Stimulated activated CD4-positive, alpha-beta T cell treated with anti-CD3 and anti-CD28 coated beads, Interleukin-4, amount 100 ng/mL, for 4 hours (primary cell): ENCODE data around the gene HSPA1L.
"Not testable (repeated sequence)": the region's sequence is repeated elsewhere in the genome, so short reads cannot be mapped to it uniquely, and the experiment has no call there.

Experiments
- DNase-seq, 2 experiments: peaks; one replicate each; pipeline ENCODE4 v3.0.0-alpha.2; 2020

HSPA1L gene

GRCh38 chr6:31815025-31815838 lies at the start of gene HSPA1L, which contains the start of gene HSPA1A:
Gene HSPA1L, minus strand, starts transcription at chr6:31815283. Its CDS starts 3,311 bp downstream, at chr6:31811972.
Gene HSPA1A, plus strand, starts transcription at chr6:31815543. Its CDS starts 214 bp downstream, at chr6:31815757.
- peak; percentile 62 to 63 for DNase-seq

- DNase-seq = no peak
Observed at GRCh38 chr6:31864818-31865204, 49.7 kb upstream of the HSPA1L start.

- not testable (repeated sequence) for DNase-seq
Observed at GRCh38 chr6:31864123-31864562, 49.1 kb upstream of the HSPA1L start.

- peak; percentile 96 to 100 for DNase-seq
Observed at GRCh38 chr6:31862344-31863235, 47.5 kb upstream of the HSPA1L start, which contains the start of gene NEU1. Gene NEU1, minus strand, starts transcription at chr6:31862821. Its CDS starts 45 bp downstream, at chr6:31862776.

- no peak for DNase-seq
Observed at GRCh38 chr6:31861919-31862343, 46.8 kb upstream of the HSPA1L start.

GRCh38 chr6:31861150-31861549 lies 46.1 kb upstream of the HSPA1L start:
- DNase-seq = no peak

GRCh38 chr6:31860349-31860748 lies 45.3 kb upstream of the HSPA1L start:
- no peak for DNase-seq

GRCh38 chr6:31859923-31860322 lies 44.8 kb upstream of the HSPA1L start:
- no peak for DNase-seq

- DNase-seq = no peak
Observed at GRCh38 chr6:31858707-31859106, 43.6 kb upstream of the HSPA1L start.

GRCh38 chr6:31857774-31858173 lies 42.7 kb upstream of the HSPA1L start:
- not testable (repeated sequence) for DNase-seq

- DNase-seq = not testable (repeated sequence)
Observed at GRCh38 chr6:31851980-31852718, 37.1 kb upstream of the HSPA1L start.

- DNase-seq = no peak
Observed at GRCh38 chr6:31851485-31851832, 36.4 kb upstream of the HSPA1L start.

GRCh38 chr6:31850765-31851484 lies 35.8 kb upstream of the HSPA1L start:
- DNase-seq = no peak

- DNase-seq = no peak
Observed at GRCh38 chr6:31847276-31847978, 32.3 kb upstream of the HSPA1L start.

- no peak for DNase-seq
Observed at GRCh38 chr6:31844507-31844906, 29.4 kb upstream of the HSPA1L start.

GRCh38 chr6:31842053-31842452 lies 27.0 kb upstream of the HSPA1L start:
- DNase-seq = no peak

- DNase-seq = not testable (repeated sequence)
Observed at GRCh38 chr6:31839779-31840126, 24.7 kb upstream of the HSPA1L start.

GRCh38 chr6:31838968-31839367 lies 23.9 kb upstream of the HSPA1L start:
- no peak for DNase-seq

GRCh38 chr6:31838114-31838553 lies 23.1 kb upstream of the HSPA1L start:
- not testable (repeated sequence) for DNase-seq

- DNase-seq = no peak
Observed at GRCh38 chr6:31837369-31838113, 22.5 kb upstream of the HSPA1L start.
